Endothelial cell of umbilical vein (primary cell): ENCODE data around the gene DCLK2. TPM values are rescaled to one million over a fixed set of nuclear protein-coding genes. Genes with fewer than 3 reads are reported as not detected.

Source experiments
- BruUV-seq: library from RNA; stranded (reverse); fragments of 400-500 nt; replicated peaks from 2 replicates; lab custom pipeline; 2021; lab: Mats Ljungman, UMichigan
- CTCF ChIA-PET: fragments of 300-600, 350-600 bp; sonication (Branson Sonifier 250); formaldehyde crosslinking; loops from one replicate; lab custom pipeline; 2021; ENCODE audit warnings: antibody characterized with exemption, inconsistent platforms; lab: Charles Lee
- POLR2A ChIA-PET: fragments of 300-600, 350-600 bp; sonication (Branson Sonifier 250); formaldehyde crosslinking; loops from one replicate; lab custom pipeline; 2021; ENCODE audit warnings: antibody characterized with exemption, inconsistent platforms; lab: Charles Lee
- DNase-seq: peaks from one replicate; pipeline ENCODE4 v3.0.0-alpha.2; 2011; ENCODE audit warnings: low read depth, low spot score
- FAIRE-seq: peaks from 2 replicates; lab custom pipeline; 2011; peaks lifted over from hg19 to GRCh38; lab: Jason Lieb, UNC
- H2AFZ ChIP-seq: 2 replicates; pipeline ENCODE4 v1.6.0; 2012; ENCODE audit warnings: low read depth, low read length, control low read depth, inconsistent platforms
- H3K27ac ChIP-seq: 2 replicates; pipeline ENCODE4 v1.5.1; 2011; ENCODE audit warnings: low read depth, mild to moderate bottlenecking, control low read depth, low read length, moderate library complexity; ENCODE audit not compliant: insufficient read depth
- H3K27me3 ChIP-seq, 2 experiments: 2 replicates each; pipeline versions ENCODE4 v1.6.0 to v1.6.1; 2011; ENCODE audit warnings: low read length in 2 of 2, mixed read lengths in 1 of 2; ENCODE audit not compliant: control insufficient read depth in 2 of 2, insufficient read depth in 2 of 2
- H3K36me3 ChIP-seq, 2 experiments: 2 replicates in 1 of 2; 3 replicates in 1 of 2; pipeline ENCODE4 v1.5.1; 2011; ENCODE audit warnings: low read length in 2 of 2, mild to moderate bottlenecking in 1 of 2, moderate library complexity in 1 of 2; ENCODE audit not compliant: control insufficient read depth in 2 of 2, insufficient read depth in 2 of 2; ENCODE audit errors: extremely low read depth in 1 of 2
- H3K4me1 ChIP-seq: 3 replicates; pipeline ENCODE4 v1.5.1; 2011; ENCODE audit warnings: mild to moderate bottlenecking, low read length; ENCODE audit not compliant: control insufficient read depth, insufficient read depth; ENCODE audit errors: extremely low read depth
- H3K4me2 ChIP-seq: 2 replicates; pipeline ENCODE4 v1.6.1; 2011; ENCODE audit warnings: low read length, control low read depth, mixed read lengths; ENCODE audit not compliant: insufficient read depth
- H3K4me3 ChIP-seq, 3 experiments: fragments of 200-600 bp in 1 of 3; sonication (generic), shearing (Covaris generic) in 1 of 3; replicated peaks in 1 of 3; 2 replicates each; pipeline ENCODE4 v1.5.1; 2011 to 2016; ENCODE audit warnings: control low read depth in 3 of 3, low read length in 3 of 3, mild to moderate bottlenecking in 2 of 3, inconsistent platforms in 1 of 3, low read depth in 1 of 3, moderate library complexity in 1 of 3; ENCODE audit not compliant: insufficient read depth in 1 of 3
- H3K79me2 ChIP-seq: 2 replicates; pipeline ENCODE4 v1.6.0; 2012; ENCODE audit warnings: low read length, inconsistent platforms; ENCODE audit not compliant: control insufficient read depth, insufficient read depth
- H3K9ac ChIP-seq: replicated peaks from 2 replicates; pipeline ENCODE3; 2011; ENCODE audit warnings: low read length, control low read depth; ENCODE audit not compliant: insufficient read depth; ENCODE audit errors: extremely low read depth
- H3K9me1 ChIP-seq: replicated peaks from 3 replicates; pipeline ENCODE4 v1.6.0; 2011; ENCODE audit warnings: mild to moderate bottlenecking, low read length; ENCODE audit not compliant: control insufficient read depth, insufficient read depth; ENCODE audit errors: extremely low read depth
- H3K9me3 ChIP-seq: replicated peaks from 2 replicates; pipeline ENCODE4 v1.5.1; 2012; ENCODE audit warnings: low read length, inconsistent platforms; ENCODE audit not compliant: control insufficient read depth, insufficient read depth
- H4K20me1 ChIP-seq: replicated peaks from 2 replicates; pipeline ENCODE3; 2011; ENCODE audit warnings: mild to moderate bottlenecking, low read length; ENCODE audit not compliant: control insufficient read depth, insufficient read depth; ENCODE audit errors: extremely low read depth
- EZH2 ChIP-seq: IDR thresholded peaks from 2 replicates; pipeline ENCODE4 v1.6.1; 2012; ENCODE audit warnings: borderline replicate concordance, low read depth, mild to moderate bottlenecking, moderate library complexity, low read length, inconsistent platforms; ENCODE audit not compliant: severe bottlenecking
- FOS ChIP-seq: IDR thresholded peaks from 2 replicates; pipeline ENCODE4 v1.6.1; 2011; ENCODE audit warnings: mild to moderate bottlenecking, low read length, moderate library complexity, borderline replicate concordance; ENCODE audit not compliant: insufficient read depth
- GATA2 ChIP-seq: IDR thresholded peaks from 2 replicates; pipeline ENCODE4 v1.7.0; 2011; ENCODE audit warnings: low read depth, mild to moderate bottlenecking, moderate library complexity, mixed read lengths, low read length; ENCODE audit not compliant: insufficient read length, insufficient read depth
- JUN ChIP-seq: IDR thresholded peaks from 2 replicates; pipeline ENCODE4 v1.6.1; 2011; ENCODE audit warnings: borderline replicate concordance, low read depth; ENCODE audit not compliant: insufficient read length, insufficient read depth
- MYC ChIP-seq: IDR thresholded peaks from one replicate; pipeline ENCODE4 v1.6.1; 2011; ENCODE audit warnings: mild to moderate bottlenecking, low read depth, low read length
- POLR2A ChIP-seq: IDR thresholded peaks from 2 replicates; pipeline ENCODE4 v1.6.1; 2012; ENCODE audit warnings: low read depth, mild to moderate bottlenecking, control low read depth, low read length
- POLR2AphosphoS5 ChIP-seq: IDR thresholded peaks from 2 replicates; pipeline ENCODE4 v1.6.1; 2012; ENCODE audit warnings: low read depth, mild to moderate bottlenecking, control low read depth, low read length, moderate library complexity; ENCODE audit not compliant: insufficient read depth
- dilution Hi-C: fragments of 300-500 bp; cut with MboI; formaldehyde crosslinking; loops from one replicate; pipeline ENCODE4 v1.15.0; 2019; ENCODE audit warnings: low sequenced_read_pairs; ENCODE audit not compliant: extremely low pct_ligation_motif_present
- intact Hi-C: fragments of 100-400 bp; cut with micrococcal nuclease; formaldehyde crosslinking; loops from one replicate; pipeline ENCODE4 v1.10.0; 2022
- polyA plus RNA-seq, 4 experiments: library from polyadenylated mRNA; depleted of rRNA in 3 of 4; stranded (reverse) in 3 of 4; unstranded in 1 of 4; fragments of >200 nt; gene quantifications; 2 replicates each; pipeline versions ENCODE4 v1.2.1 to v1.2.3, GENCODE V29; 2011 to 2012; ENCODE audit warnings: missing spikeins in 1 of 4
- total RNA-seq: library from RNA; stranded (reverse); gene quantifications from 2 replicates; pipeline ENCODE4 v1.2.3, GENCODE V29; 2021
- TF ChIP-seq, protein P1 (sequence below): IDR thresholded peaks from 2 replicates; pipeline ENCODE4 v1.6.1; 2011; ENCODE audit not compliant: insufficient read depth, insufficient read length
- TF ChIP-seq, protein P2 (sequence below), 2 donors: IDR thresholded peaks; 1 replicate in 1 of 2; 2 replicates in 1 of 2; pipeline ENCODE4 v1.5.1; 2011; ENCODE audit warnings: low read length in 2 of 2, mild to moderate bottlenecking in 2 of 2, moderate library complexity in 2 of 2, control low read depth in 1 of 2, inconsistent platforms in 1 of 2, low read depth in 1 of 2; ENCODE audit not compliant: insufficient read depth in 1 of 2; ENCODE audit errors: extremely low read depth in 1 of 2

Gene DCLK2
- total and polyA plus RNA-seq, 2 donors (not counting 3 experiments of a cell fraction or from before 2014, with no cell fraction given): 1.7 to 4.7 TPM

DNA sequence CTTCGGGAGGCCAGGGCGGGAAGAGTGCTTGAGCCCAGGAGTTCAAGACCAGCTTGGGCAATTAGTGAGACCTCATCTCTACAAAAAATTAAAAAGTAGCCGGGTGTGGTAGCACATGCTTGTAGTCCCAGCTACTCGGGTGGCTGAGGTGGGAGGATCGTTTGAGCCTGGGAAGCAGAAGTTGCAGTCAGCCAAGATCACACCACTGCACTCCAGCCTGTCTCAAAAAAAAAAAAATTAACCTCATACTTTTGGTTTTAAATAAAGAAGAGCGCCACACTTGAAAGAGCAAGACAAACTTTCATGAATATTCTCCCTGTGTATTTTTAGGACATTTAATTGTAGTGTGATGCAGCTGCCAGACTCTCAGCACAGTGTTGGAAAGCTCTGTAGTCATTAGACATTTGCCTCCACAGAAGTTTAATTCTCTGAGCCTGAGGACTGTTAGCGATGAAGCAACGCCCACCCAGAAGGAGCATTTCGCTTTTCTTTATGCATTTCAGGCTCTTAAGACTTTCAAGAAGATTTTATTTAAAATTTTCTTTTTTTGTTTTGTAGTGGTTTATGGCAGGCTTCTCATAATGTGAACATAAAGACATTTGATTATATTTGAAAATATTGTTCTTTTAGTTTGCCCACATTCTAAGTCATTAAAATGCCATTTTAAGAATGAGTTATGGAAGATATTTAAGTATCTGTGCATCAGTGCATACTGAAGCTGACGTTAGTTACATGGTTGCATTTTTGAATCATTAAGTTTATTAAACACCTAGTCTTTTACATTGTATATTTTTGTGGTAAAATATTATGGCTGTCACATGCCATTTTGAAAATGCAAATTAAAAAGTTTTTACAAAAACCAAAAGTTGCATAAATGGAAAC is 45.8 kb downstream of the DCLK2 start:
- H3K27me3 ChIP-seq: no peaks in the 10 kb centered on the region
- peaks cover 24% of the 10 kb centered on the region for H3K4me1 ChIP-seq
- TF ChIP-seq POLR2A: no peak
- TF ChIP-seq EZH2: no peak
- no peak for TF ChIP-seq JUN
- no peak for TF ChIP-seq GATA2
- TF ChIP-seq MYC: no peak
- TF ChIP-seq, protein P1, sequence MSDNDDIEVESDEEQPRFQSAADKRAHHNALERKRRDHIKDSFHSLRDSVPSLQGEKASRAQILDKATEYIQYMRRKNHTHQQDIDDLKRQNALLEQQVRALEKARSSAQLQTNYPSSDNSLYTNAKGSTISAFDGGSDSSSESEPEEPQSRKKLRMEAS: no peak
- TF ChIP-seq FOS: no peak
- no peak for TF ChIP-seq POLR2AphosphoS5
- TF ChIP-seq, protein P2, sequence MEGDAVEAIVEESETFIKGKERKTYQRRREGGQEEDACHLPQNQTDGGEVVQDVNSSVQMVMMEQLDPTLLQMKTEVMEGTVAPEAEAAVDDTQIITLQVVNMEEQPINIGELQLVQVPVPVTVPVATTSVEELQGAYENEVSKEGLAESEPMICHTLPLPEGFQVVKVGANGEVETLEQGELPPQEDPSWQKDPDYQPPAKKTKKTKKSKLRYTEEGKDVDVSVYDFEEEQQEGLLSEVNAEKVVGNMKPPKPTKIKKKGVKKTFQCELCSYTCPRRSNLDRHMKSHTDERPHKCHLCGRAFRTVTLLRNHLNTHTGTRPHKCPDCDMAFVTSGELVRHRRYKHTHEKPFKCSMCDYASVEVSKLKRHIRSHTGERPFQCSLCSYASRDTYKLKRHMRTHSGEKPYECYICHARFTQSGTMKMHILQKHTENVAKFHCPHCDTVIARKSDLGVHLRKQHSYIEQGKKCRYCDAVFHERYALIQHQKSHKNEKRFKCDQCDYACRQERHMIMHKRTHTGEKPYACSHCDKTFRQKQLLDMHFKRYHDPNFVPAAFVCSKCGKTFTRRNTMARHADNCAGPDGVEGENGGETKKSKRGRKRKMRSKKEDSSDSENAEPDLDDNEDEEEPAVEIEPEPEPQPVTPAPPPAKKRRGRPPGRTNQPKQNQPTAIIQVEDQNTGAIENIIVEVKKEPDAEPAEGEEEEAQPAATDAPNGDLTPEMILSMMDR (IDR thresholded peaks at IDR 0.05; ENCODE audit: extremely low read depth in 1 of 2, insufficient read depth in 1 of 2, low read depth in 1 of 2, low read length in 2 of 2): no peak
- H2AFZ ChIP-seq: no peak overlapping the region
- no peak overlapping the region for H3K4me3 ChIP-seq
- H3K9me3 ChIP-seq: no peaks in the 10 kb centered on the region
- BruUV-seq: no TSS peak
- dilution Hi-C loops: no loop called here
- ChIA-PET CTCF (interaction anchor here (0.9 to 2.7 kb wide), 4 partner anchors 12 to 119 kb away, joined by 3 to 7 read pairs (median 6); no protein-coding TSS in a partner anchor), POLR2A (interaction anchor here (0.7 kb wide), 1 partner anchor 68 kb away, joined by 3 read pairs; no protein-coding TSS in a partner anchor)
- no peaks in the 10 kb centered on the region for H3K9me1 ChIP-seq
- H4K20me1 ChIP-seq: no peaks in the 10 kb centered on the region
- no peaks in the 10 kb centered on the region for H3K36me3 ChIP-seq
- H3K79me2 ChIP-seq: no peaks in the 10 kb centered on the region
- DNase-seq (no peak), FAIRE-seq (no peak)
- no peak overlapping the region for H3K4me2 ChIP-seq
- intact Hi-C loops: no loop called here
- H3K9ac ChIP-seq: no peak overlapping the region
- H3K27ac ChIP-seq: no peak overlapping the region
